ENCODE measurements around the gene UCKL1.

Gene UCKL1

GRCh38 chr20:63937596-63937995 is 18.6 kb downstream of the UCKL1 start:
- H3K4me1 ChIP-seq (ENCODE audit: low read length), result no peaks in the 10 kb centered on the region
- no peak overlapping the region for H3K4me2 ChIP-seq (ENCODE audit: low read depth, low read length)
- H3K36me3 ChIP-seq (replicated peaks; ENCODE audit: insufficient read depth, low read length), result no peaks in the 10 kb centered on the region; the same call in 1 of the 2 replicates
- DNase-seq, result no peak
- no peak overlapping the region for H3K4me3 ChIP-seq (ENCODE audit: low read length)
- H3K79me2 ChIP-seq (ENCODE audit: low read length), result 0 out of 2 replicates have a peak, but pooled peaks cover 5% of the 10 kb centered on the region
- no peaks in the 10 kb centered on the region for H3K9me3 ChIP-seq (replicated peaks; ENCODE audit: insufficient read depth, low read length)
- no peaks in the 10 kb centered on the region for H3K27me3 ChIP-seq (replicated peaks; ENCODE audit: insufficient read depth, low read length)
- H3K9ac ChIP-seq (ENCODE audit: low read length), result no peak overlapping the region
- TF ChIP-seq CTCF (IDR thresholded peaks at IDR 0.05; ENCODE audit: low read length) (no peak), EZH2 (optimal IDR thresholded peaks at IDR 0.05; ENCODE audit: low read depth, low read length) (no peak), EZH2phosphoT487 (IDR thresholded peaks at IDR 0.05; ENCODE audit: low read length) (no peak)
- no peak overlapping the region for H2AFZ ChIP-seq (ENCODE audit: low read length)
- H4K20me1 ChIP-seq (ENCODE audit: insufficient read depth, low read length), result no peaks in the 10 kb centered on the region
- no peaks in the 10 kb centered on the region for H3K9me2 ChIP-seq (replicated peaks; ENCODE audit: insufficient read depth, low read length)
- no peaks in the 10 kb centered on the region for H3F3A ChIP-seq (ENCODE audit: insufficient read depth, low read length)
- H3K27ac ChIP-seq (ENCODE audit: low read length), result no peak overlapping the region

GRCh38 chr20:63935447-63935846 is 20.8 kb downstream of the UCKL1 start:
- no peak overlapping the region for H3K27ac ChIP-seq (ENCODE audit: low read length)
- H4K20me1 ChIP-seq (ENCODE audit: insufficient read depth, low read length), result no peaks in the 10 kb centered on the region
- H3K4me2 ChIP-seq (ENCODE audit: low read depth, low read length), result no peak overlapping the region
- H3F3A ChIP-seq (ENCODE audit: insufficient read depth, low read length), result no peaks in the 10 kb centered on the region
- no peaks in the 10 kb centered on the region; the same call in 1 of the 2 replicates for H3K36me3 ChIP-seq (replicated peaks; ENCODE audit: insufficient read depth, low read length)
- H3K79me2 ChIP-seq (ENCODE audit: low read length), result 0 out of 2 replicates have a peak, but pooled peaks cover 5% of the 10 kb centered on the region
- no peak for DNase-seq
- H3K4me3 ChIP-seq (ENCODE audit: low read length), result no peak overlapping the region
- H3K9me2 ChIP-seq (replicated peaks; ENCODE audit: insufficient read depth, low read length), result no peaks in the 10 kb centered on the region
- H2AFZ ChIP-seq (ENCODE audit: low read length), result no peak overlapping the region
- TF ChIP-seq EZH2phosphoT487 (IDR thresholded peaks at IDR 0.05; ENCODE audit: low read length), result no peak
- no peak for TF ChIP-seq EZH2 (optimal IDR thresholded peaks at IDR 0.05; ENCODE audit: low read depth, low read length)
- TF ChIP-seq CTCF (IDR thresholded peaks at IDR 0.05; ENCODE audit: low read length), result no peak
- no peaks in the 10 kb centered on the region for H3K4me1 ChIP-seq (ENCODE audit: low read length)
- no peak overlapping the region for H3K9ac ChIP-seq (ENCODE audit: low read length)
- no peaks in the 10 kb centered on the region for H3K27me3 ChIP-seq (replicated peaks; ENCODE audit: insufficient read depth, low read length)
- H3K9me3 ChIP-seq (replicated peaks; ENCODE audit: insufficient read depth, low read length), result no peaks in the 10 kb centered on the region

DNA sequence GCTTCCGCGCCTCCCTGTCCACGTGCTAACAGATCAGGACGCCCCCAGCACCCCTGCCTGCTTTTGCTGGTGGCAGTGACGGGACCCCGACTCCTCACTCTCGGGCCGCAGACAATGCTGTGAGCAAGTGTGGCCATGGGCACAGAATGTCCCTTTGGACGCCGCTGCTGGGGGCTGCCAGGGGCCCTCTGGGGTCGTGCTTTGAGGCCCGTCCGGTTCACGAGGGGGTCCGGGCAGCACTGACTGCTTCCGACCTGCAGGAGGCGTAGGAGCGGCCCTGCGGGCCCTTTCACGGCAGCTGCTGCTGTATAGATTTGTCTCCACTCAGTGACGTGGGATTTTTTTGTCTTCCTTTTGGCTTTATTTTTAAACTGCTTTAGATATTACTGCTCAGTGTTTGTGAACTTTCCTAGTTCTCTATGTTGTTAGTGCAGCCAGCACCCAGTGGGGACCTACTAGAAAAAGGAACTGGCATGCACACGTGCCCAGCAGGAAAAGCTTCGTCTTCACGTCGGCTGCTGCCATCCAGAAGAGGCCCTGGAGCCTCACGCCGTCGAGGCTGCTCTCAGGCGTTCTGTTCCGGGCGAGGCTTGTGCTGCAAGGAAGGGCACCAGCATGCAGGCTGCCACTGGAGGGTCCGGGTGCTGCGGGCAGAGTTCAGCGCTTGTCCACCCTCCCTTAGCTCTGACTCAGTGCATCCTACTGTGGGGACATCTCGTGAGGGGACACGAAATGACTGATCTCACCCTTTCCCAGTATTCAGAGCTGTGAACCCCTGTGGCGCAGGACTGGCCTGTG is 21.7 kb downstream of the UCKL1 start:
- TF ChIP-seq EZH2phosphoT487 (IDR thresholded peaks at IDR 0.05; ENCODE audit: low read length) (no peak), EZH2 (optimal IDR thresholded peaks at IDR 0.05; ENCODE audit: low read depth, low read length) (no peak), CTCF (IDR thresholded peaks at IDR 0.05; ENCODE audit: low read length) (no peak)
- Histone ChIP-seq H4K20me1 (ENCODE audit: insufficient read depth, low read length) (no peaks in the 10 kb centered on the region), H3K4me2 (ENCODE audit: low read depth, low read length) (no peak overlapping the region), H3K9ac (ENCODE audit: low read length) (no peak overlapping the region), H3K79me2 (ENCODE audit: low read length) (0 out of 2 replicates have a peak, but pooled peaks cover 5% of the 10 kb centered on the region), H3K4me3 (ENCODE audit: low read length) (no peak overlapping the region), H3K36me3 (replicated peaks; ENCODE audit: insufficient read depth, low read length) (no peaks in the 10 kb centered on the region), H3K27ac (ENCODE audit: low read length) (no peak overlapping the region), H3K9me3 (replicated peaks; ENCODE audit: insufficient read depth, low read length) (no peaks in the 10 kb centered on the region), H3K4me1 (ENCODE audit: low read length) (no peaks in the 10 kb centered on the region), H3F3A (ENCODE audit: insufficient read depth, low read length) (no peaks in the 10 kb centered on the region), H3K27me3 (replicated peaks; ENCODE audit: insufficient read depth, low read length) (no peaks in the 10 kb centered on the region), H3K9me2 (replicated peaks; ENCODE audit: insufficient read depth, low read length) (no peaks in the 10 kb centered on the region), H2AFZ (ENCODE audit: low read length) (no peak overlapping the region)
- DNase-seq, result no peak
